ENCODE data around the gene POP4.

DNA sequence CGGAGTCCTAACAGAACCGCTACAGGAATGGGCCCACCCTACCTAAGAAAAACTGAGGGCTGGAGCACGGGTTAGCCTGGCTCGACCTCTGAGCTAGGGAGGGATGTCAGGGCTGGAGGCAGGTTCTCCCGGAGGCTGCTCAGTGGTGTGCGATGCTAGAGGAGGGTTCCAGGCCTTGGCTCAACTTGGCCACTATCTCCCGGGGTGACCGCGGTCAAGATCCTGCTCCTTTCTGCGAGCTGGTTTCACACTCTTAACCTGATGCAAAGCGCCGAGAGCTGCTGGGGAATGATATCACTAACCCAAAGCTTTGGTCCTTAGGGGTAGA, 301 bp downstream of the POP4 start:
- TF ChIP-seq CTCF (tag by site-specific recombination; IDR thresholded peaks at IDR 0.05) (no peak; the same call in 1 of the 2 replicates), YY1 (tag by site-specific recombination; IDR thresholded peaks at IDR 0.05) (no peak), KLF16 (tag by site-specific recombination; IDR thresholded peaks at IDR 0.05) (no peak), ZNF473 (tag by site-specific recombination; IDR thresholded peaks at IDR 0.05) (no peak), ZNF292 (tag by site-specific recombination; IDR thresholded peaks at IDR 0.05; ENCODE audit: borderline replicate concordance, low read depth) (no peak)
- TF ChIP-seq, protein P1, sequence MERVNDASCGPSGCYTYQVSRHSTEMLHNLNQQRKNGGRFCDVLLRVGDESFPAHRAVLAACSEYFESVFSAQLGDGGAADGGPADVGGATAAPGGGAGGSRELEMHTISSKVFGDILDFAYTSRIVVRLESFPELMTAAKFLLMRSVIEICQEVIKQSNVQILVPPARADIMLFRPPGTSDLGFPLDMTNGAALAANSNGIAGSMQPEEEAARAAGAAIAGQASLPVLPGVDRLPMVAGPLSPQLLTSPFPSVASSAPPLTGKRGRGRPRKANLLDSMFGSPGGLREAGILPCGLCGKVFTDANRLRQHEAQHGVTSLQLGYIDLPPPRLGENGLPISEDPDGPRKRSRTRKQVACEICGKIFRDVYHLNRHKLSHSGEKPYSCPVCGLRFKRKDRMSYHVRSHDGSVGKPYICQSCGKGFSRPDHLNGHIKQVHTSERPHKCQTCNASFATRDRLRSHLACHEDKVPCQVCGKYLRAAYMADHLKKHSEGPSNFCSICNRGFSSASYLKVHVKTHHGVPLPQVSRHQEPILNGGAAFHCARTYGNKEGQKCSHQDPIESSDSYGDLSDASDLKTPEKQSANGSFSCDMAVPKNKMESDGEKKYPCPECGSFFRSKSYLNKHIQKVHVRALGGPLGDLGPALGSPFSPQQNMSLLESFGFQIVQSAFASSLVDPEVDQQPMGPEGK (tag by site-specific recombination; IDR thresholded peaks at IDR 0.05): no peak
- TF ChIP-seq, protein P2, sequence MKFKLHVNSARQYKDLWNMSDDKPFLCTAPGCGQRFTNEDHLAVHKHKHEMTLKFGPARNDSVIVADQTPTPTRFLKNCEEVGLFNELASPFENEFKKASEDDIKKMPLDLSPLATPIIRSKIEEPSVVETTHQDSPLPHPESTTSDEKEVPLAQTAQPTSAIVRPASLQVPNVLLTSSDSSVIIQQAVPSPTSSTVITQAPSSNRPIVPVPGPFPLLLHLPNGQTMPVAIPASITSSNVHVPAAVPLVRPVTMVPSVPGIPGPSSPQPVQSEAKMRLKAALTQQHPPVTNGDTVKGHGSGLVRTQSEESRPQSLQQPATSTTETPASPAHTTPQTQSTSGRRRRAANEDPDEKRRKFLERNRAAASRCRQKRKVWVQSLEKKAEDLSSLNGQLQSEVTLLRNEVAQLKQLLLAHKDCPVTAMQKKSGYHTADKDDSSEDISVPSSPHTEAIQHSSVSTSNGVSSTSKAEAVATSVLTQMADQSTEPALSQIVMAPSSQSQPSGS (tag by site-specific recombination; IDR thresholded peaks at IDR 0.05; ENCODE audit: low read depth): no peak

Measured in HEK293 (cell line).